Subcutaneous adipose tissue (tissue), 4 donors: ENCODE data around the gene LRRK1. TPM values are rescaled to one million over a fixed set of nuclear protein-coding genes. Genes with fewer than 3 reads are reported as not detected.

Experiments
- total RNA-seq, 4 donors: library from RNA; depleted of rRNA; stranded (reverse); fragments of >200 nt; gene quantifications; one replicate each; pipeline ENCODE4 v1.1.0, GENCODE V29; 2016
- TF ChIP-seq, protein P1 (sequence below): fragments of 450-650 bp; IDR thresholded peaks from one replicate; pipeline ENCODE4 v1.5.1; 2016; ENCODE audit warnings: low read depth, mild to moderate bottlenecking, control low read depth, antibody characterized with exemption, moderate library complexity

LRRK1 gene
- total RNA-seq, 4 donors from 2014 or later, result 9.6 to 21.6 (median 17.3) TPM

DNA sequence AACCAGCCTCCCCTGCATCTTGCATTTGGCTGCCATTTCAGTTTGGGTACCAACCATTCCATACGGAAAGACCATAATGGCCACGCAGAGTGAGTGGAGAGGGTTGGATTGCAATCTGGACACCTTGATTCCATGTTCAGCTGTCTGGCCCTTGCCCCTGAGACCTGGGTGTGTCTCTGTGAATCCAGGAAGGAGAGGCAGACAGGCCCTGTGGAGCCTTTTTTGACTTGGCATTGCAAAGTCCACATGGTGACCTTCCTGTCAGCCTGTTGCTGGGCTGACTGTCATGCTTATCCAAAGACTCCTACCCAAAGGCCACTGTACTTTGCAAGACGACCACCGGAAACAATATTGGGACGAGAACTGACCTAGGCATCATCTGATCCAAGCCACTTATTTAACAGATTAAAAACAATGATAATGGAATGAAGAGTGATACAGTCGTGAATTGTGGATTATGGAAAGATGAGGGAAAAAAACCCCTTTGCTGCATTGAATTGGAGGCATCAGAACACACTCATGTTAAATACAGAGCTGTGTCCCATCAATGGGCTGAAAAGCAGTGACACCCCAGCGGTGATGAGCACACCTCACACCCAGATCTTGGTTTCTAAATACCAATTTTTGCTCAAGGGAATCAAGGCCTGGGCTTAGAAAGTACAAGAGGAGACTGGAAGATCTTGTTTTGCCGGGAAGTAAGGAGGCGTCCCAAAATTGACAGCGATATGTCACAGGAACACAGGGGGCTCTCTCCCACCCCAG is 86.0 kb downstream of the LRRK1 start:
- TF ChIP-seq, protein P1, sequence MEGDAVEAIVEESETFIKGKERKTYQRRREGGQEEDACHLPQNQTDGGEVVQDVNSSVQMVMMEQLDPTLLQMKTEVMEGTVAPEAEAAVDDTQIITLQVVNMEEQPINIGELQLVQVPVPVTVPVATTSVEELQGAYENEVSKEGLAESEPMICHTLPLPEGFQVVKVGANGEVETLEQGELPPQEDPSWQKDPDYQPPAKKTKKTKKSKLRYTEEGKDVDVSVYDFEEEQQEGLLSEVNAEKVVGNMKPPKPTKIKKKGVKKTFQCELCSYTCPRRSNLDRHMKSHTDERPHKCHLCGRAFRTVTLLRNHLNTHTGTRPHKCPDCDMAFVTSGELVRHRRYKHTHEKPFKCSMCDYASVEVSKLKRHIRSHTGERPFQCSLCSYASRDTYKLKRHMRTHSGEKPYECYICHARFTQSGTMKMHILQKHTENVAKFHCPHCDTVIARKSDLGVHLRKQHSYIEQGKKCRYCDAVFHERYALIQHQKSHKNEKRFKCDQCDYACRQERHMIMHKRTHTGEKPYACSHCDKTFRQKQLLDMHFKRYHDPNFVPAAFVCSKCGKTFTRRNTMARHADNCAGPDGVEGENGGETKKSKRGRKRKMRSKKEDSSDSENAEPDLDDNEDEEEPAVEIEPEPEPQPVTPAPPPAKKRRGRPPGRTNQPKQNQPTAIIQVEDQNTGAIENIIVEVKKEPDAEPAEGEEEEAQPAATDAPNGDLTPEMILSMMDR, result no peak

DNA sequence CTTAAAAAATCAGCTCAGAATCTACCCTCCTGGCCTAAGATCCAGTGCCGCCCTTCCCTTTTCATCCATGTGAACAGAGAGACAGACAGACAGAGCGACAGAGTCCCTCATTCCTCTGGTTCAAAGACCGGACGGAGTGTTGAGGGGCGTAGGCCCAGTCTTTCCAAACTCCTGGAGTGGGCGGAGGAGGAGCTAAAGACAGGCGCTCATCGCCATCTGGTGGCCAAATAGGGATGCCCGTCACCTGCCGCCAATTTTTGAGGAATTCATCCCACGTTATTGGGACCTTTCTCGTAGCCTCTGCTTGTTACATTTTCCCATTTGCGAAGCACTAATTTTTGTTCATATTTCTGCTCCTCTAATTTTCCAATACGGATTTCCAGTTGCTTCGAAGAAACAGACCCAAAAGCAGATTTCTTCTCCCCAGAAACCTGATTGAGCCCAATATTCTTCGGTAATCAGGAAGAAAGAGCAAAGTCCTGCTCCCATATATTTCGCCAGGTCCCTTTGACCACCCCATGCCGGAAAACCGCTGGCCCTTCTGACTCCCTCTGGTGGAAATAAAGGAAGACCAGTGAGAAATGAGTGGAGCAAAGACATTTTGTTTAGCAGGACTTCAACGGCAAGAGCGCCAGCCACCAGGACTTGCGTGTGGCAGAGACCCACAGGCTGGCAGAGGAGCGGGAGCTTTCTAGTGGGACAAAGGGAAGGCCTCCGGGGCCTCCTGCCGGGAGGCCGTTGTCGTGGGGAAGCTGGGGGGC is 88.0 kb downstream of the LRRK1 start:
- TF ChIP-seq, protein P1, result no peak

DNA sequence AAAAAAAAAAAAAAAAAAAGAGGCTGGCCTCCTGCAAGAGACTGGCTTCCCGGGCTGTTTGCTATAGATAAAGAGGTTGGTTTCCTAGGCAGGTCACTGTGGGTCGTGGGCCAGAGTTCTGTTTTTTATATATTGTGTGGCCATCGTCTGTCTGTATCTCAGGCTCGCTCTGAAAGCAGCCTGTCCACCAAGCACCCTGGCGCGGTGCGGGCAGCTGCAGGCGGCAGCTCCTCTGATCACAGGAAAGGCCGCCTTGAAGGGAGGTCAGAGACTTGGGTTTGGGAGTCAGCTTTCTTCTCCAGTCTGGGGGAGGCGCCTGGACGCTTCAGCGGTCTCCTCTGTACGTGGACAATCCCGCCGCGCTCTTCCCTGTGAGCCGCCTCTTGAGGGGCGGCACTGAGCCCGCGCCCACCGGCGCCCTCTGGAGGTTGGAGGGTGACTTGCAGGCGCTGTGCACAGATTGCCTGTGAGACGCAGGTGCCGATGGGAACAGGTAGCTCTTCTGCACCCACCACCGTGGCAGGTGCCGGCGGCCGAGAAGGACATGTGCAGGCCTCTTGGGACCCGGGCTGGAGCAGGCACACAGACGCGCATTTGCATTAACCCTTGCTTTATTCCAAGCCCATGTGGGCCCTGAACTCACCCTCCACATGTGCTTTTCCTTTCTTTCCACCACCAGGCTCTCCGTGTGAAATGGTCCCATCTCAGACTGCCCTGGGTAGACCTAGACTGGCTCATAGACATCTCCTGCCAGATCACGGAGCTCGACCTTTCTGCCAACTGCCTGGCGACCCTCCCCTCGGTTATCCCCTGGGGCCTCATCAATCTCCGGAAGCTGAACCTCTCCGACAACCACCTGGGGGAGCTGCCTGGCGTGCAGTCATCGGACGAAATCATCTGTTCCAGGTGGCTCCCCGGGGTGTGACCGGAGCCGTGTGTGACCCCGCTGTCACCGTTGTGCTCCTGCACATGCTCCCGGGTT is 89.3 kb downstream of the LRRK1 start:
- TF ChIP-seq, protein P1, result no peak

DNA sequence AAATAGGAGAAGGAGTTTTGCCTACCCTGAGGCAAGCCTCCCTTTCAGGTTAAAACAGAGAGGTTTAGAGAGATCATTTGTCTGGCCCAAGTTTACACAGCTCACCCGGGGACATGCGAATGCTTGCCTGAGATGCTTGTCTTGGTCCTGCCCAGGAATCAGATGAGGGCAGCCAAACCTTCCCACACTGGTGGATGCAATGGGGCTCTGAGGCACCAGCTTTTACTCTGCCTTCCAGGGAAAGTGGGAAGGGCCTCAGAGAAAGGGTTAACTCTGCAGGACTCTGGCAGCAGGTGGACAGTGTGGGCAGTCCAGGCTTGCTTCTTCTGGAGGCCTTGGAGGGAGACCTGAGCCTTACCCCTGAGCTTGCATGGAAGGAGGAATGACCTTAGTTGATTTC is 90.0 kb downstream of the LRRK1 start:
- TF ChIP-seq, protein P1, result no peak

DNA sequence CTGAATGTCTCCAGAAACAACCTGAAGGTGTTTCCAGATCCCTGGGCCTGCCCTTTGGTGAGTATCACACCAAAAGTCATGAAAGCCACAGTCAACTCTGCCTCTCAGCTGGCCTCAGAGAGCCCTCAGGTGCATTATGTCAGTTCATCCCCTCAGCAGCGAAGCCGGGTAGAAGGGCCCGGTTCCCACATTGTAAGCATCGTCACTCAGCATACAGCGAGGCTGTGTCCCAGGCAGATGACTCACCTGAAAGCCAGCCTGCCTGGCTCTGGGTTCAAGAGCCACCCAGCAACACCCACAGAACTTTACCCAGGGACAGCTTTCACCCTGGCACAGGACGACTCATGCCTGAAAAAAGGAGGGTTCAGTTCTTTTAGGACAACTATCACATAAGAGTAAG is 91.6 kb downstream of the LRRK1 start:
- TF ChIP-seq, protein P1, result no peak

DNA sequence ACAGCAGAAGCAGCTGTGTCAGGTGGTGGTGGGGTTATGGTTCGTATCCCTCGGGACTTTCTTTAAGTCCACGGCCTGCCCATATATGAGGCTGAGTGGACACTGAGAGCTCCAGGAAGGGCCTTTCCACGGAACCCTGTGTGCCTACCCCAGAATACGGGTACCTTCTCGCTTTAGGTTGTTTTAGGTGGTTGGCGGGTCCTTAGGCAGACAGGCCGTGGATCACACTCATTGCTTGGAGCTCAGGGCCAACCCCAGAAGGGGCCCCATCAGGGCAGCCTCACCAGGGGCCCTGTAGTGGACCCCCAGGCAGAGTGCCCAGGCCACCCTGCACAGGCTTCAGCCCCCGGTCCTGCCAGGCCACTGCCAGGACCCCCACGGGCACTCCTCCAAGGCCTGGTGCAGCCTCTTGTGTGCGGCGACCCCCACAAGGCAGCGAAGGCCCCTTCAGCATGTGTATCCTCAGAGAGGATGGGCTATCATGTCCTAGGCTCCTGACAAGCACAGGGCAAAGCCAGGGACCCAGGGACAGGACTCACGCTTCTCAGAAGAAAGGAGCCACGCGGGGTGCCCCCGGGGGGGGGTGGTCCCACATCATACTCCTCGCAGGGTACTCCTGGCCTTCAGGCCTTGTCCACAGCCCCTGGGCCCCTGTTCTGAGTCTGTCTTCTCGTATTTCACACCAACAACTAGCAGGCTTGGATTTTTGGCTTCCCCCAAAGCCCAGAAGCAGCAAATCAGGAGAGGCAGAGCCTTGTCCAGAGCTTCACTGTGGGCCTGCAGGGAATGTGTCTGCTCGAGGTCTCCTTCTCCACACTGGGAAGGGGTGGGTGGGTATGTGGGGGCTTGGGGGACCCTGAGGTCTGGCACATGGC is 93.4 kb downstream of the LRRK1 start:
- TF ChIP-seq, protein P1, result no peak
